Neural cell (in vitro differentiated cells): Measurements from ENCODE around the gene CRYGS. TPM values are rescaled to one million over a fixed set of nuclear protein-coding genes. Genes with fewer than 3 reads are reported as not detected.

Experiments used
- H2AFZ ChIP-seq: fragments of 200-600, 300-800 bp; sonication (generic), shearing (Covaris generic); 2 replicates; pipeline ENCODE4 v1.6.0; 2014; ENCODE audit warnings: low read depth, mild to moderate bottlenecking, antibody characterized with exemption, low read length, moderate library complexity
- H3F3A ChIP-seq: fragments of 200-600 bp; shearing (Covaris generic); 2 replicates; pipeline ENCODE4 v1.6.1; 2016; ENCODE audit warnings: mild to moderate bottlenecking, moderate library complexity, mixed read lengths, antibody characterized with exemption, low read length; ENCODE audit not compliant: insufficient read depth, poor library complexity, severe bottlenecking
- H3K27ac ChIP-seq: fragments of 200-600, 300-800 bp; sonication (generic), shearing (Covaris generic); 2 replicates; pipeline ENCODE4 v1.5.1; 2014; ENCODE audit warnings: mild to moderate bottlenecking, low read length, moderate library complexity
- H3K27me3 ChIP-seq: fragments of 300-800, 200-600 bp; sonication (generic), shearing (Covaris generic); 2 replicates; pipeline ENCODE4 v1.6.0; 2014; ENCODE audit warnings: mild to moderate bottlenecking, low read depth, low read length, moderate library complexity; ENCODE audit not compliant: insufficient read depth
- H3K36me3 ChIP-seq: fragments of 300-800, 200-600 bp; sonication (generic), shearing (Covaris generic); 2 replicates; pipeline ENCODE4 v1.5.1; 2014; ENCODE audit warnings: mild to moderate bottlenecking, antibody characterized with exemption, low read length, moderate library complexity; ENCODE audit not compliant: insufficient read depth
- H3K4me2 ChIP-seq: fragments of 300-800, 200-600 bp; sonication (generic), shearing (Covaris generic); 2 replicates; pipeline ENCODE4 v1.6.0; 2014; ENCODE audit warnings: mild to moderate bottlenecking, low read length
- H3K4me3 ChIP-seq: fragments of 300-800, 200-600 bp; sonication (generic), shearing (Covaris generic); 2 replicates; pipeline ENCODE4 v1.5.1; 2014; ENCODE audit warnings: mild to moderate bottlenecking, low read length, moderate library complexity
- H3K79me2 ChIP-seq: fragments of 200-600 bp; shearing (Covaris generic); replicated peaks from 2 replicates; pipeline ENCODE4 v1.6.0; 2014; ENCODE audit warnings: mild to moderate bottlenecking, low read length, moderate library complexity; ENCODE audit not compliant: insufficient read depth
- H3K9ac ChIP-seq: fragments of 300-800, 200-600 bp; sonication (generic), shearing (Covaris generic); 2 replicates; pipeline ENCODE4 v1.6.1; 2016; ENCODE audit warnings: mild to moderate bottlenecking, low read length, mixed read lengths
- H3K9me2 ChIP-seq: fragments of 200-600 bp; shearing (Covaris generic); 2 replicates; pipeline ENCODE4 v1.6.1; 2016; ENCODE audit warnings: mild to moderate bottlenecking, low read length, mixed read lengths; ENCODE audit not compliant: insufficient read depth
- H3K9me3 ChIP-seq: fragments of 200-600, 300-800 bp; sonication (generic), shearing (Covaris generic); 2 replicates; pipeline ENCODE4 v1.6.1; 2016; ENCODE audit warnings: mild to moderate bottlenecking, mixed run types, low read length, moderate library complexity, mixed read lengths
- H4K20me1 ChIP-seq: fragments of 200-600 bp; shearing (Covaris generic); 2 replicates; pipeline ENCODE4 v1.6.1; 2016; ENCODE audit warnings: mild to moderate bottlenecking, mixed run types; ENCODE audit not compliant: insufficient read depth
- EP300 ChIP-seq: fragments of 450-650 bp; conservative IDR thresholded peaks from 2 replicates; pipeline ENCODE4 v1.6.1; 2014; ENCODE audit warnings: antibody characterized with exemption, mild to moderate bottlenecking, moderate library complexity; ENCODE audit not compliant: poor library complexity, severe bottlenecking
- EZH2 ChIP-seq: fragments of 200-600, 300-800 bp; shearing (Covaris generic), sonication (generic); IDR thresholded peaks from 2 replicates; pipeline ENCODE4 v1.6.1; 2014; ENCODE audit warnings: antibody characterized with exemption, low read length, borderline replicate concordance, mild to moderate bottlenecking; ENCODE audit not compliant: insufficient read depth, poor library complexity, severe bottlenecking
- MXI1 ChIP-seq: fragments of 450-650 bp; conservative IDR thresholded peaks from 2 replicates; pipeline ENCODE4 v1.6.1; 2014; ENCODE audit warnings: antibody characterized with exemption, mild to moderate bottlenecking; ENCODE audit not compliant: poor library complexity, severe bottlenecking
- POLR2AphosphoS5 ChIP-seq: IDR thresholded peaks from 2 replicates; pipeline ENCODE4 v1.6.1; 2012
- RAD21 ChIP-seq: fragments of 450-650 bp; conservative IDR thresholded peaks from 2 replicates; pipeline ENCODE4 v1.6.1; 2014; ENCODE audit warnings: antibody characterized with exemption, mild to moderate bottlenecking, moderate library complexity
- SMC3 ChIP-seq: fragments of 450-650 bp; conservative IDR thresholded peaks from 2 replicates; pipeline ENCODE4 v1.6.1; 2014; ENCODE audit warnings: antibody characterized with exemption, mild to moderate bottlenecking, moderate library complexity; ENCODE audit not compliant: poor library complexity
- TAF1 ChIP-seq: IDR thresholded peaks from 2 replicates; pipeline ENCODE4 v1.6.1; 2012; ENCODE audit warnings: low read depth
- polyA minus RNA-seq: library from RNA; depleted of rRNA, polyadenylated mRNA; stranded (reverse); fragments of >200 nt; gene quantifications from 2 replicates; pipeline ENCODE4 v1.2.3, GENCODE V29; 2014
- polyA plus RNA-seq: library from polyadenylated mRNA; depleted of rRNA; stranded (reverse); fragments of >200 nt; gene quantifications from 2 replicates; pipeline ENCODE4 v1.2.3, GENCODE V29; 2014
- TF ChIP-seq, protein P1 (sequence below): fragments of 450-650 bp; IDR thresholded peaks from 2 replicates; pipeline ENCODE4 v1.5.1; 2014; ENCODE audit warnings: antibody characterized with exemption, mild to moderate bottlenecking, moderate library complexity; ENCODE audit not compliant: poor library complexity, severe bottlenecking
- TF ChIP-seq, protein P2 (sequence below): IDR thresholded peaks from 2 replicates; pipeline ENCODE4 v1.6.1; 2012; ENCODE audit warnings: borderline replicate concordance

The CRYGS gene
- polyA plus RNA-seq (6.7 and 7.7 TPM in 2 replicates), polyA minus RNA-seq (2.4 TPM in 2 replicates)

DNA sequence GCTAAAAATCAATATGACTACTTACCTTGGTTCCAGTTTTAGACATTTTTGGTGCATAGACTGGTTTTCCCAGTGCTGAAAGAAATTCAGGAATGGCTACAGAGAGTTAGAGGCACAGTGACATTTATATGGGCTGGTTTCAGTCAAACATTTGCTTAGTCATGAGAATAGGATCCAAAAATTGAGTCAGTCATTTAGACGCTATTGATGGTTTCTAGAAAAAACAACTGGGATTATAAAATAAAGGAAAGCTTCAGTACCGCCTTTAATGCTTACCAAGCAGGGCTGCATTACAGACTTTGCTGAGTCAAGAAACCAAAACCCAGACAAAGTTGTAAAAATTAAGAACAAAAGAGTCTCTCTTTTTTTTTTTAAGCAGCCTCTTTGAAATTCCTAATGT, at the start of gene CRYGS:
CRYGS (minus strand) TSS at position 100 of the 400 bp plus-strand sequence; CDS start at position 46, 54 bp downstream.
- no peaks in the 10 kb centered on the region for H3F3A ChIP-seq
- no peak within 1 kb of the TSS for H2AFZ ChIP-seq
- H3K79me2 ChIP-seq, result no peaks in the 10 kb centered on the region
- H3K36me3 ChIP-seq, result peaks cover 11% of the 10 kb centered on the region
- TF ChIP-seq RAD21 (no peak), SMC3 (no peak), POLR2AphosphoS5 (no peak), EP300 (no peak), MXI1 (no peak), EZH2 (no peak), TAF1 (no peak)
- TF ChIP-seq, protein P1, sequence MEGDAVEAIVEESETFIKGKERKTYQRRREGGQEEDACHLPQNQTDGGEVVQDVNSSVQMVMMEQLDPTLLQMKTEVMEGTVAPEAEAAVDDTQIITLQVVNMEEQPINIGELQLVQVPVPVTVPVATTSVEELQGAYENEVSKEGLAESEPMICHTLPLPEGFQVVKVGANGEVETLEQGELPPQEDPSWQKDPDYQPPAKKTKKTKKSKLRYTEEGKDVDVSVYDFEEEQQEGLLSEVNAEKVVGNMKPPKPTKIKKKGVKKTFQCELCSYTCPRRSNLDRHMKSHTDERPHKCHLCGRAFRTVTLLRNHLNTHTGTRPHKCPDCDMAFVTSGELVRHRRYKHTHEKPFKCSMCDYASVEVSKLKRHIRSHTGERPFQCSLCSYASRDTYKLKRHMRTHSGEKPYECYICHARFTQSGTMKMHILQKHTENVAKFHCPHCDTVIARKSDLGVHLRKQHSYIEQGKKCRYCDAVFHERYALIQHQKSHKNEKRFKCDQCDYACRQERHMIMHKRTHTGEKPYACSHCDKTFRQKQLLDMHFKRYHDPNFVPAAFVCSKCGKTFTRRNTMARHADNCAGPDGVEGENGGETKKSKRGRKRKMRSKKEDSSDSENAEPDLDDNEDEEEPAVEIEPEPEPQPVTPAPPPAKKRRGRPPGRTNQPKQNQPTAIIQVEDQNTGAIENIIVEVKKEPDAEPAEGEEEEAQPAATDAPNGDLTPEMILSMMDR, result no peak
- TF ChIP-seq, protein P2, sequence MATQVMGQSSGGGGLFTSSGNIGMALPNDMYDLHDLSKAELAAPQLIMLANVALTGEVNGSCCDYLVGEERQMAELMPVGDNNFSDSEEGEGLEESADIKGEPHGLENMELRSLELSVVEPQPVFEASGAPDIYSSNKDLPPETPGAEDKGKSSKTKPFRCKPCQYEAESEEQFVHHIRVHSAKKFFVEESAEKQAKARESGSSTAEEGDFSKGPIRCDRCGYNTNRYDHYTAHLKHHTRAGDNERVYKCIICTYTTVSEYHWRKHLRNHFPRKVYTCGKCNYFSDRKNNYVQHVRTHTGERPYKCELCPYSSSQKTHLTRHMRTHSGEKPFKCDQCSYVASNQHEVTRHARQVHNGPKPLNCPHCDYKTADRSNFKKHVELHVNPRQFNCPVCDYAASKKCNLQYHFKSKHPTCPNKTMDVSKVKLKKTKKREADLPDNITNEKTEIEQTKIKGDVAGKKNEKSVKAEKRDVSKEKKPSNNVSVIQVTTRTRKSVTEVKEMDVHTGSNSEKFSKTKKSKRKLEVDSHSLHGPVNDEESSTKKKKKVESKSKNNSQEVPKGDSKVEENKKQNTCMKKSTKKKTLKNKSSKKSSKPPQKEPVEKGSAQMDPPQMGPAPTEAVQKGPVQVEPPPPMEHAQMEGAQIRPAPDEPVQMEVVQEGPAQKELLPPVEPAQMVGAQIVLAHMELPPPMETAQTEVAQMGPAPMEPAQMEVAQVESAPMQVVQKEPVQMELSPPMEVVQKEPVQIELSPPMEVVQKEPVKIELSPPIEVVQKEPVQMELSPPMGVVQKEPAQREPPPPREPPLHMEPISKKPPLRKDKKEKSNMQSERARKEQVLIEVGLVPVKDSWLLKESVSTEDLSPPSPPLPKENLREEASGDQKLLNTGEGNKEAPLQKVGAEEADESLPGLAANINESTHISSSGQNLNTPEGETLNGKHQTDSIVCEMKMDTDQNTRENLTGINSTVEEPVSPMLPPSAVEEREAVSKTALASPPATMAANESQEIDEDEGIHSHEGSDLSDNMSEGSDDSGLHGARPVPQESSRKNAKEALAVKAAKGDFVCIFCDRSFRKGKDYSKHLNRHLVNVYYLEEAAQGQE, result no peak
- no peaks in the 10 kb centered on the region for H4K20me1 ChIP-seq
- H3K9me2 ChIP-seq, result no peaks in the 10 kb centered on the region
- no peak within 1 kb of the TSS for H3K4me2 ChIP-seq
- no peaks in the 10 kb centered on the region for H3K9me3 ChIP-seq
- H3K27me3 ChIP-seq, result no peaks in the 10 kb centered on the region
- H3K27ac ChIP-seq, result no peak within 1 kb of the TSS
- no peak within 1 kb of the TSS for H3K4me3 ChIP-seq
- no peak within 1 kb of the TSS for H3K9ac ChIP-seq

DNA sequence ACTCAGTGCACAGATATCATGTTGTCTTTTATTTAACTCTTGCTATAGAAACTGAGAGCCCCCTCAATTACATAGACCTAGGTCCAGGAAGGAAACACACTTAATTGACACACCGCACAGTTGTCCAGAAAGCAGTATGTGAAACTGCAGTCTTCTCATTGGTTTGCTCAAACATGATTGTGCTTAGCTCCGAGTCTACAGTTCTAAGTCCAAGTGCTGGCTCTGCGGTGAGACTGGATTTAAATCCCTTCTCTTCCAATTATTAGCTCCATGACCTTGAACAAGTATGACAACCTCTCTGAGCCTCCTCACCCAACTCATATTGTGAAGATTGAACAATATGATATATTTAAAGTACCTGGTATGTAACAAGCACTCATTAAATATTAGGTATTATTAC, 49.7 kb upstream of the CRYGS start:
- Histone ChIP-seq H3K36me3 (no peaks in the 10 kb centered on the region), H3K4me2 (no peak overlapping the region)
- TF ChIP-seq EZH2, result no peak
- no peak for TF ChIP-seq POLR2AphosphoS5
- TF ChIP-seq, protein P1, result no peak
- no peak for TF ChIP-seq SMC3
- TF ChIP-seq MXI1, result no peak
- no peak for TF ChIP-seq RAD21
- no peak for TF ChIP-seq EP300
- TF ChIP-seq, protein P2, result no peak
- TF ChIP-seq TAF1, result no peak

More for the DNA sequence above, 49.7 kb upstream of the CRYGS start:
- no peaks in the 10 kb centered on the region for H3K9me3 ChIP-seq
- no peak overlapping the region for H3K9ac ChIP-seq
- no peaks in the 10 kb centered on the region for H4K20me1 ChIP-seq
- no peaks in the 10 kb centered on the region for H3F3A ChIP-seq
- H2AFZ ChIP-seq, result no peak overlapping the region
- no peaks in the 10 kb centered on the region for H3K27me3 ChIP-seq
- H3K27ac ChIP-seq, result no peak overlapping the region
- H3K79me2 ChIP-seq, result no peaks in the 10 kb centered on the region
- H3K9me2 ChIP-seq, result no peaks in the 10 kb centered on the region
- no peak overlapping the region for H3K4me3 ChIP-seq
